Measurements from ENCODE around the gene ELMO1.

Gene ELMO1

DNA sequence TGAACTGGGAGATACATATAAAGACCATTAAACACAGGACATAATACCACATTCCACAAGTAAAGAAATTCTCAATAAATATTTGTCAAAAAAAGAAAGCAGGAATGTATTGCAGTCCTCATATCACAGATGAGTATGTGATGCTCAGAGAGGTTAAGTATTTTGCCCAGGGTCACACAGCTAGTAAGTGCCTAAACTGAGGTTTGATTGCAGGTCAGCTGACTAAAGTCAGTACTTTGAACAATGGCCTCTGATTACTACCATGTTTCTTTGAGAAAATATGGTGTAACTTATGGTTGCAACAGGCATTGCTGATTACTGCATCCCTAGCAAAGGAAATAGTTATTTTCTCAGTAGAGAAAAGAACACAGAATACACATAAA is 267.1 kb downstream of the ELMO1 start:
- H3K4me1 ChIP-seq (ENCODE audit: insufficient read depth, poor library complexity, severe bottlenecking), result no peaks in the 10 kb centered on the region
- no peaks in the 10 kb centered on the region for H3K27me3 ChIP-seq (ENCODE audit: insufficient read depth, poor library complexity, severe bottlenecking)
- TF ChIP-seq, protein P1, sequence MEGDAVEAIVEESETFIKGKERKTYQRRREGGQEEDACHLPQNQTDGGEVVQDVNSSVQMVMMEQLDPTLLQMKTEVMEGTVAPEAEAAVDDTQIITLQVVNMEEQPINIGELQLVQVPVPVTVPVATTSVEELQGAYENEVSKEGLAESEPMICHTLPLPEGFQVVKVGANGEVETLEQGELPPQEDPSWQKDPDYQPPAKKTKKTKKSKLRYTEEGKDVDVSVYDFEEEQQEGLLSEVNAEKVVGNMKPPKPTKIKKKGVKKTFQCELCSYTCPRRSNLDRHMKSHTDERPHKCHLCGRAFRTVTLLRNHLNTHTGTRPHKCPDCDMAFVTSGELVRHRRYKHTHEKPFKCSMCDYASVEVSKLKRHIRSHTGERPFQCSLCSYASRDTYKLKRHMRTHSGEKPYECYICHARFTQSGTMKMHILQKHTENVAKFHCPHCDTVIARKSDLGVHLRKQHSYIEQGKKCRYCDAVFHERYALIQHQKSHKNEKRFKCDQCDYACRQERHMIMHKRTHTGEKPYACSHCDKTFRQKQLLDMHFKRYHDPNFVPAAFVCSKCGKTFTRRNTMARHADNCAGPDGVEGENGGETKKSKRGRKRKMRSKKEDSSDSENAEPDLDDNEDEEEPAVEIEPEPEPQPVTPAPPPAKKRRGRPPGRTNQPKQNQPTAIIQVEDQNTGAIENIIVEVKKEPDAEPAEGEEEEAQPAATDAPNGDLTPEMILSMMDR (IDR thresholded peaks at IDR 0.05; ENCODE audit: poor library complexity, severe bottlenecking), result no peak
- no peaks in the 10 kb centered on the region for H3K9me3 ChIP-seq (ENCODE audit: severe bottlenecking)
- H3K36me3 ChIP-seq (ENCODE audit: low read depth), result no peaks in the 10 kb centered on the region
- H3K27ac ChIP-seq (ENCODE audit: poor library complexity, severe bottlenecking), result no peak overlapping the region
- DNase-seq (ENCODE audit: low spot score) (no peak), ATAC-seq (ENCODE audit: low read depth) (no peak)
- H3K4me3 ChIP-seq (ENCODE audit: severe bottlenecking), result no peak overlapping the region

DNA sequence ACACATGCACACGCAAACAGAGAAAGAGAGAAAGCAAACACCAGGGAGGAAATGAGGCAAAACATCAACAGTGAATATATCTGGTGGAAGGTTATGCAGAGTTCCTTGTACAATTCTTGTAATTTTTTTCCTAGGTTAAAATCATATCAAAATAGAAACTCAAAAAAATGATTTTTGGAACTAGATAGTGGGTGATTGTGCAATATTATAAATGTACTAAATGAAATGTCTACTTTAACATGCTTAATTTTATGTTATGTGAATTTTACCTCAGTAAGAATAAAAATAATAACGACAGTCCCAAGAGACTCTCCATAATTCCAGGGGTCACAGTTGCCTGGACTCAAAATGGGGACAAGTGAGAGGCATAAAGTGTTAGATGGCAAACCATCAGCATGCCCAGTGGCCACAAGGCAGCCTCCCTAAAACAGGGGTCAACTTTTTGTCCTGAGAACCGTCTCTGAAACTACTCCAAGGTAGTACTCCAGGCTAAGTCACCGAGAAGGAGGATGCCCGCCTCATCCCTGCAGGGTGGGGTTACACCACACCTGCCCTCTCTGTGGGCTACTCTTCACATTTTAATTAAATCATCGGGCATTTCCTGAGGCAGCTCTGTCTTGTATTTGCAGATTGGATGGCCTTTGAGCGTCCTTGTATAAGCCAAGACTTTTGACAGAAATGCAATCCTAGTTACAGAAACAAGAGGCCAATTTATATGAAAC is 267.7 kb downstream of the ELMO1 start:
- H3K4me3 ChIP-seq (ENCODE audit: severe bottlenecking), result no peak overlapping the region
- ATAC-seq (ENCODE audit: low read depth) (no peak), DNase-seq (ENCODE audit: low spot score) (no peak)
- no peaks in the 10 kb centered on the region for H3K36me3 ChIP-seq (ENCODE audit: low read depth)
- H3K9me3 ChIP-seq (ENCODE audit: severe bottlenecking), result no peaks in the 10 kb centered on the region
- H3K27me3 ChIP-seq (ENCODE audit: insufficient read depth, poor library complexity, severe bottlenecking), result no peaks in the 10 kb centered on the region
- TF ChIP-seq, protein P1 (IDR thresholded peaks at IDR 0.05; ENCODE audit: poor library complexity, severe bottlenecking), result no peak
- H3K4me1 ChIP-seq (ENCODE audit: insufficient read depth, poor library complexity, severe bottlenecking), result no peaks in the 10 kb centered on the region
- H3K27ac ChIP-seq (ENCODE audit: poor library complexity, severe bottlenecking), result no peak overlapping the region

DNA sequence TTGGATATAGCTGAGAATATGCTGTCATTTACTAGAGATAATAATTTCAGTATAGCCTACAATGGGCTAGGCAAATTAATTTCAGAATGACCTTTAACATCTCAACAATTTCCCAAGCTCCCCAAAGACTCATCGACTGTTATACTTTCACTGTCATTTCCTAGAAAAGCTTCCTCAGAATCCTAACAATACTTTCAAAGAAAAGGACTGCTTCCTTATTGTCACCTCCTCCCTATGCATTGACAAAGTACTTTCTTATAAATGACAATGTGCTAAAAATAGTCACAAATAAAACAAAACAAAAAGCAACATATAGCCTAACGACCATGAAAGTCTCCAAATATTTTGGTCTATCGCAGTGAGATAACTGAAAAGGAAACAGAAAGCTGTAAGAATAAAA is 272.6 kb downstream of the ELMO1 start:
- no peak for DNase-seq (ENCODE audit: low spot score)
- Histone ChIP-seq H3K4me1 (ENCODE audit: insufficient read depth, poor library complexity, severe bottlenecking) (no peaks in the 10 kb centered on the region), H3K4me3 (ENCODE audit: severe bottlenecking) (no peak overlapping the region), H3K36me3 (ENCODE audit: low read depth) (no peaks in the 10 kb centered on the region), H3K9me3 (ENCODE audit: severe bottlenecking) (no peaks in the 10 kb centered on the region), H3K27me3 (ENCODE audit: insufficient read depth, poor library complexity, severe bottlenecking) (no peaks in the 10 kb centered on the region), H3K27ac (ENCODE audit: poor library complexity, severe bottlenecking) (no peak overlapping the region)
- TF ChIP-seq, protein P1 (IDR thresholded peaks at IDR 0.05; ENCODE audit: poor library complexity, severe bottlenecking), result no peak
- no peak for ATAC-seq (ENCODE audit: low read depth)

DNA sequence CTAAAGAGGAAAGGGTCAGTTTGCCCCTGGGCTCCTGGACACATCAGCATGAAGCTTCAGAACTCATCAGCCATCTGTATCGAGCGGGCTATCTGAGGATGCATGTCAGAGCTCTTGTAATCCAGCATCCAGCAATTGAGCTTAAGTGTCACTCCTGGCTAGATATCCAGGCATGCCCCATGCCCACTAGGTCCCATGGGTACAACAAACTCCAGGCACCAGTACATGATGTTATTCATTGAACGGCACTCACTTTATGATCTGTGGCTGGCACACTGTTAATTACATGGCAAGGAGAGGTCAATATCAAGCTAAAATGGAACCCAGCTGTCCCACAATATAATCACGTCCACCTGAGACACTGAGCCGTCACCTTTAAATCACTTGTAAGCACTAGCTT is 274.2 kb downstream of the ELMO1 start:
- H3K27ac ChIP-seq (ENCODE audit: poor library complexity, severe bottlenecking), result no peak overlapping the region
- H3K36me3 ChIP-seq (ENCODE audit: low read depth), result no peaks in the 10 kb centered on the region
- no peaks in the 10 kb centered on the region for H3K27me3 ChIP-seq (ENCODE audit: insufficient read depth, poor library complexity, severe bottlenecking)
- H3K9me3 ChIP-seq (ENCODE audit: severe bottlenecking), result no peaks in the 10 kb centered on the region
- H3K4me1 ChIP-seq (ENCODE audit: insufficient read depth, poor library complexity, severe bottlenecking), result no peaks in the 10 kb centered on the region
- TF ChIP-seq, protein P1 (IDR thresholded peaks at IDR 0.05; ENCODE audit: poor library complexity, severe bottlenecking), result no peak
- no peak for ATAC-seq (ENCODE audit: low read depth)
- no peak overlapping the region for H3K4me3 ChIP-seq (ENCODE audit: severe bottlenecking)
- no peak for DNase-seq (ENCODE audit: low spot score)

DNA sequence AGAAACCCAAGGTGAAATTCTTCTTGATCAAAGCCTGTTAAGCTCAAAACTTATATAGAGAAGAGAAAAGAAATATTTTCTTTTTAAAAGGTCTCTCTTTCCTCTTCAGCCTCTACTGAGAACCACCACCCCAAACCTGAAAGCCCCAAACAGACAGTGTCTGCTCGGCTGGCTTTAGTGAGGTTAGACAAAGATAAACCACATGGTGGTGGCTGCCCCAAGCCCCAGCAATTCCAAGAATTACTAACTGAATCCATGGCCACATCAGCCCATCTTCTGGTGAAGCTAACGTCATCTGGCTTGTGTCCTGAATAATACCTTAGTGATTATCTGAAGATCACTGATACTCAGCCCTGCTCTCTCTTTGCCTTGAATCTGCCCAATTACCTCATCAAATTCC is 275.0 kb downstream of the ELMO1 start:
- Histone ChIP-seq H3K27me3 (ENCODE audit: insufficient read depth, poor library complexity, severe bottlenecking) (no peaks in the 10 kb centered on the region), H3K36me3 (ENCODE audit: low read depth) (no peaks in the 10 kb centered on the region)
- TF ChIP-seq, protein P1 (IDR thresholded peaks at IDR 0.05; ENCODE audit: poor library complexity, severe bottlenecking), result no peak

More for the DNA sequence above, 275.0 kb downstream of the ELMO1 start:
- Histone ChIP-seq H3K9me3 (ENCODE audit: severe bottlenecking) (no peaks in the 10 kb centered on the region), H3K4me3 (ENCODE audit: severe bottlenecking) (no peak overlapping the region), H3K27ac (ENCODE audit: poor library complexity, severe bottlenecking) (no peak overlapping the region), H3K4me1 (ENCODE audit: insufficient read depth, poor library complexity, severe bottlenecking) (no peaks in the 10 kb centered on the region)
- ATAC-seq (ENCODE audit: low read depth), result no peak
- DNase-seq (ENCODE audit: low spot score), result no peak

All from RWPE2 (cell line).